Activated CD4-positive, CD25-positive, alpha-beta regulatory T cell treated with anti-CD3 and anti-CD28 coated beads, Interleukin-2, amount 50 U/mL, for 24 hours (primary cell): Measurements from ENCODE around the gene MKRN3.
"Not testable (repeated sequence)": the region's sequence is repeated elsewhere in the genome, so short reads cannot be mapped to it uniquely, and the experiment has no call there.

Source experiments
- ATAC-seq, 2 donors: fragments of 150-1000 bp; cut with Tn5 transposase; one replicate each; pipeline ENCODE4 v1.10.0; 2021; ENCODE audit warnings: mild to moderate bottlenecking in 1 of 2, moderate library complexity in 1 of 2

Gene MKRN3

GRCh38 chr15:23594252-23594770 lies 28.8 kb downstream of the MKRN3 start:
- ATAC-seq: no peak

- no peak for ATAC-seq
These were observed 29.9 kb downstream of the MKRN3 start for GRCh38 chr15:23595368-23595767.

- ATAC-seq: no peak
These were observed 31.3 kb downstream of the MKRN3 start for GRCh38 chr15:23596736-23597135.

- ATAC-seq: not testable (repeated sequence)
These were observed 31.8 kb downstream of the MKRN3 start for GRCh38 chr15:23597278-23597677.

GRCh38 chr15:23599053-23599452 lies 33.6 kb downstream of the MKRN3 start:
- no peak for ATAC-seq

GRCh38 chr15:23602124-23602523 lies 36.6 kb downstream of the MKRN3 start:
- no peak for ATAC-seq

GRCh38 chr15:23606226-23606625 lies 40.8 kb downstream of the MKRN3 start:
- no peak for ATAC-seq

- no peak for ATAC-seq
These were observed 51.1 kb downstream of the MKRN3 start for GRCh38 chr15:23616536-23616935.
